HG03342 (cell line): Measurements from ENCODE around the gene EGLN1.

Experiments used
- ATAC-seq: cut with Tn5 transposase; IDR thresholded peaks from one replicate; pipeline ENCODE4 v1.9.1; 2021; ENCODE audit warnings: mild to moderate bottlenecking, moderate library complexity; ENCODE audit not compliant: unreplicated experiment

The EGLN1 gene

DNA sequence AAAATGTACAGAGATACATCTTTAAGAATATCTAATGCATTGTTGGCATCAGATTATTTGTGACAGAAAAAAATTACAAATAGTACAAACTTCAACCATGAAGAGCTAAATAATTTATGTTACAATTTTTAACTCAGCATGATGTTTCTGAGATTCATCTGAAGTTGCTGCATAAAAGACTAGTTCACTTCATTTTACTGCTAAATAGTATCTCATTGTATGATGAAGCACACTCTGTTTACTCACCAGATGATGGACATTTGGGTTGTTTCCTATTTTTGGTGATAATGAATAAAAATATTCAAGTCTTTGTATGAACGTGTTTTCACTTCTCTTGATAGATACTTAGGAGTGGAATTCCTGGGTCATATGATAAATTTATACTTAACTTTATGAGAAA lies 20.6 kb downstream of the EGLN1 start:
- no peak for ATAC-seq

DNA sequence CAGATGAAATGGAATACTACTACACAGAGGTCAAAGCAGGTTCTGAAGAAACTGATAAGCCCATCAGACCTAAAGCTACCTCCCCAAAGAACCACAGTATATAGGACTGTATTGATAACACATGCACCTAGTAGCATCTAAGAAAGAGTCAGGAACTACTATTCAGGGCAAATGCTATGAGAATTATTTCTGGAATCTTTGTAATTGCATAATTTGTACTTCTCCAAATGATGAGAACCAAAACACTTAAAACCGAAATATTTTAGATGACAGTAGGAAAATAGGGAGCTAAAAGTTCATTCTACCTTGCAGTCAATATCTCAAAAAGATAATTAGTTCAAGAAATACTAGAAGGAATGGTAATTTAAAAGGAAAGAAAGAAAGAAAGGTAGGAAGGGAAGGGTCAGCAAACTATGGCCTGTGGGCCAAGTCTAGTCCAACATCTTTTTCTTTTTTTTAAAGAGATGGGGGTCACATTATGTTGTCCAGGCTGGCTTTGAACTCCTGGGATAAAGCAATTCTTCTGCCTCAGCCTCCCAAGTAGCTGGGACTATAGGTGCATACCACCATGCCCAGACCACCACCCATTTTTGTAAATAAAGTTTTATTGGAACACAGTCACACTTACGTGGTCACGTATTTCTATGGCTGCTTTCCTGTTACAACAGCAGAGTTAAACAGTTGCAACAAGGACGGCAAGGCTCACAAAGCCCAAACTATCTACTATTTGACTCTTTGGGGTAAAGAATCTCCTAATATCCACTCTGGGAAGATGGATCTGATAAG lies 24.0 kb downstream of the EGLN1 start:
- no peak for ATAC-seq

DNA sequence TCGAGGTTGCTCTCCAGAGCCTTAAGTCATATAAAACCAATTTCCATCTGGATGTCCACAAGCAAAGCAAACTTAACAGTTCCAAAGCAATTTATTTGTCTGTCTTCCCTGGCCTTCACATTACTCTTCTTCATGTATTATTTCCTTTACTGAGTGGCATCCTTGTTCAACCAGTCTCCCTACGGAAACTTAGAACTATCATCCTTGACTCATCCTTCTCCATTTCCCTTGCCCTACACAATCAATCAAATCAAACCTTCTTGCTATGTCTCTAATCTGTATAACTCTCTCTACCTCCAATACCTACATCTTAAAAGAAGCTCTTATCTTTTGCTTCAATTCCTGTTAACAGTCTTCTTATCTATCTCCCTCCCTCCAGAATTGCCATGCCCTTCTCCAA lies 25.4 kb downstream of the EGLN1 start:
- ATAC-seq: no peak

DNA sequence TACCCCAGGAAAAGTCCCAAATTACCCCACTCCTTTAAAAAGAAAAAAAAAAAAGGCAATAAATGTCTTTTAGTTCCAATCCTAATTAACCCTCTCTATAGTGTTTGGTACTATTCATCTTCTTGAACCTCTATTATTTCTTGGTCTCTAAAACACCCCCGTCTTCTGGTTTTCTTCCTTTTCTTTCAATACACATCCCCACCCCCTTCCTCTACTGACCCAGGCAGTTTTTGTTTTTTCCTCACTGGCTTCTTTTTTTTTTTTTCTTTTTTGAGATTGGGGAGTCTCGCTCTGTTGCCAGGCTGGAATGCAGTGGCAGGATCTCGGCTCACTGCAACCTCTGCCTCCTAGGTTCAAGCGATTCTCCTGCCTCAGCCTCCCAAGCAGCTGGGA lies 26.1 kb downstream of the EGLN1 start:
- ATAC-seq: no peak

DNA sequence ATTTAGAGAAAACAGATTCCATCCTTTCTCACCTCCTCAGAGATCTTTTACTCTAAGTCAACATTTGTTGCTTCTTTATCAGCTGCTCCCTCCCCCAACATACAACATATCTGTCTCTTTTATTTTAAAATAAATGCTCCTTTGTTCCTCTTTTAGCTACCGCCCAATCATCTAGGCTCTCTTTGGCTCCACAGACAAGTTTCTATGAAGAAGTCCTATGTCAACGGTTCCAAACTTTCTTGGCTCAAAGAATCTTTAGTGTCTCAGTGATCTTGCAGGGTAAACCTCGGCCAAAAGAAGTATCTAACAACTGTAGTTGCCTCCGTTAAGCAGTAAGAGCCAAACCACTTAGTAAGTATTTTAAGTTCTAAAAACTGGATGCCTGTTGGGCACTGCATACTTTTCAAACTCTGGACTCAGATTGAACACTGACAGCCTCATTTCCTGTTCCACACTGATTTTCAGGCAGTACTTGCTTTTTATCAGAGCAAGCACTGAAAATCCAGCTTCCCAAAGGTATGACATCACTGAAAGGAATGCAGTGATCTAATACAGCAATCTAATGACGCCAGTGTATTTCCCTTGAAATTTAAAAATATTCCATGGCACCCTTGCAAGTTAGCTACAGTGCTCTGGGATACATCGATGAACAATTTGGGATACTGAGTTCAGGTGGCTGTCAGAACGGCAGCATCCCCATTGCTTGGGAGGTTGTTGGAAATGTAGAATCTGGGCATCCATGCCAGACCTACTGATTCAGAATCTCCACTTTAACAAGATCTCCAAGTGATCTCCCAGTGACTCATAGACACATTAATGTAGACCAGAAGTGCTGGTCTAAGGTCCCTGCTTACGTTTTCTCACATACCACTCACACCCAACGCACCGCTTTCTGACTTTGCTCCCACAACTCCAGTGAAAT lies 26.8 kb downstream of the EGLN1 start:
- ATAC-seq: no peak

DNA sequence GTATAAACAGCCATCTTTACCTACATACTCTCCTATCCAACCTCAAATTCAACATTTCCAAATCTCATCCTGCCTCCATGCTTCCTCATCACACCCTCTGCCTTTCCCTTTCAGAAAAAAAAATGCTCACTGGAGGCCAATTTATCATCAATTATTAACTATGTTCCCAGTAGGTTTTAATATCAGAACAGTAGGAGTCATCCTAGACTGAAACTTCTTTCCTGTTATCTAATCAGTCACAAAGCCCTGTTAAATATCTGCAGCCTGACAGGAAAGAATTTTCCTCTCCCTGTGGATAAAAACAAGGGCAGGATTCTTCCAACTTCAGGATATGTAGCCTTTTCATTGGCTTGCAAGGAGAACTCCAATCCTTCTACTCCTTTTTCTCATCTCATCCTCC lies 28.4 kb downstream of the EGLN1 start:
- ATAC-seq: no peak

DNA sequence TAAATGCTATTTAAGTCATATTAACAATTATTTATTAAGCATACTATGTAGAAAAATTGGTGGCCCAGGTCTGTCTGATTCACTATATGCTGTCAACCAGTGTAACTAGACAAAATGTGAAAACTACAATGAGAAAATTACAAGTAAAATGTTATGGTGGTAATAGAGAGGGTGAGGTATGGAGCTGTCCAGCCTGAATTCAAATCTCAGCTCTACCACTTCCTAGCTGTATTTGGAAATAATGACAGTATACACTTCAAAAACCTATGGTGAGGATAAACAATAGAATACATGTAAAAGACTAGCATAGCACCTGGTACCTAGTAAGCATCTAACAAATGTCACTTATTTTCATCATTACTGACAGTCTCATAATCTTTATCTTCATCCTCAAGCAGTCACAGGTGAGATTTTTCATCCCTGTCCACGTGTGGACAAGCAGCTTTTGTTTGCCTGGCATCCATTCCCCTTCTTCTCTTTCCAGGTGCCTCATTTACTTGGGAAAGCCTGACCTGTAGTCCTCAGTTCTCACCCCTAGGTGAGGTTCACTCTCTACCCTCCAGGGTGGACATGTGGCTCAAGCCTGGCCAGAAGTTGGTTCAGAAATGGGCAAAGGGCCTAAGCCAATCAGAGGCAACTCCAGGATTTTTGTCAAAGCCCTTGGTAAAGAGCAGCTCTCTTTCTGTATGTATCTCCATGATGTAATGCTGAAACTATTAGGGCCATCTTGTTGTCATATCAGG lies 29.5 kb downstream of the EGLN1 start:
- ATAC-seq: no peak

DNA sequence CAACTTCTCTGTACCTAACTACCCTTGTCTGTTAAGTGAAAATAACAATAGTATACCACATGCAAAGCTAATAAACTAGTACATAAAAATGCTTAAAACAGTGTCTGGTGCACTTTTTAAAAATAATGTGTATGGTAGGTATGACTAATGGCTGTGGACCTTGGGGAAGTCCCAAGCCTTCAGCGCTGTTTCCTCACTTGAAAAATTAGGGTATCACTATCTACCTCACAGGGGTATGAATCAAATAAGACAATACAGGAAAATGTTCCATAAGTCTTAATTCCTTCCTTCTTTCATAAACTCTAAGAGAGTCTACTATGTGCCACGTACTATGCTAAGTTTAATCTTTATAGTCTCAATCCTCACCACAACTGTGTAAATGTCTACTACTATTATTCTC lies 32.0 kb downstream of the EGLN1 start:
- no peak for ATAC-seq

DNA sequence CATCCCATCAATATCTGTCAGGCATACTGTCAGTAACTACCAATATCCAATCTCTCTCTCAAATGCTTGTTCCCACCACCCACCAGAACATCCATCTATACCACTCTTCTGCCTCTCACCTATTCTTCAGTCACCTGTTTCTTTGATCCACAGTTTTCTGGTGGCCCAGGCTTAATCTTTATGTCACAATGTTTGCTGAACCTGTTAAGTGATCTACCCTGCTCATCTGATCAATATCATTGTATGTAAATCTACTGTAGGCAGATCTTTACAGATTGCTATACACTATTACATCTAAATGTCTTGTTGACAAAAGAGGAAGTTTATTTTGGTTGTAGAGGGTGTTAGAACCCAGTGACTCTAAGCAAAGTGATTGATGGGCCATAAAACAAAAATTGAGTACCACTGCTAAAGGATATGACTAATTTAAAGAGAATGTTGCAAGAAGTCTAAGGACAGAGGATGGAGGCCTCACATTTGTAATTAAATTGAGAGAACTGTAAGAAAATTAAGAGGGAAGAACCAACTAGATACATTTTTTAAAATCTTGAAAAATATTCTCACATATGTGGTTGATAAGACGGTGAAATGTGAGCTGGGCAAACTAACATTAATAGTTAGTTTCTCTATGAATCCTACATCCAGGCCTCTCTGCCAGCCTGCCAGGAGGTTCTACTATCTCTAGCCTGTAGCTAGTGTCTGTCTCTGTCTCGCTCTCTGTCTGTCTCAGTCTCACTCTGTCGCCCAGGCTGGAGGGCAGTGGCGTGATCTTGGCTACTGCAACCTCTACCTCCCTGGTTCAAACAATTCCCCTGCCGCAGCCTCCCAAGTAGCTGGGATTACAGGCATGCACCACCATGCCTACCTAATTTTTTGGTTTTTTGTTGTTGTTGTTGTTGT lies 34.1 kb downstream of the EGLN1 start:
- ATAC-seq: no peak

DNA sequence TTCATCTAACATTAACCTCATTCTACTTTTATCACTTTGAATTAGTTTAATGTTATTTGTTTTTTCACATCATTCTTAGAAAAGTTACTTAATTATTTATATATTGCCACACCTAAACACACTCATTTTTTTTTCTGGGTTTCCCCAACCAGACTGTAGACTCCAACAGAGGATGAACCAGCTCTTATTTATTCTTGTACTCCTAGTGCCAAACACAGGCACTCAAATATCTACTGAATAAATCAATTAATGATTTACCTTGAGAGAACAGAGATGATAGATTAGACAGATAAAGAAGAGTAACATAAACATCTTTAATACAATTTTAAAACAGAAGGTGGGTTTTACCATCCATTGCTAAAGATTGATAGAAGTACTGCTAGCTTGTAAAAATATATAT lies 35.6 kb downstream of the EGLN1 start:
- no peak for ATAC-seq

DNA sequence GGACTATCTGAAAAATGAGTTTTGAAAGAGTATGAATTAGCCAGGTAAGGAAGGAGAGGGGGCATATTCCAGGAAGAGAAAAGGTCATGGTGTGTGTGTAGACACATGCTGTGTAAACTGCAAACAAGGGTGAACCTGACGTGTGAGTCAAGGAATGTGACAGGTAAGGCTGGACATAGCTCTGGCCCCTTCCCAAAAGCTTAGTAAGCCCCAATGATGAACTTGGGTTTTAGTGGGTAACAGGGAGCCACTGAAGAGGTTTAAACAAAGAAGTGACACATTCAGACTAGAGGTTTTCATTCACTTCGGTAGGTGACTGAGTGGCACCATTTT lies 36.7 kb downstream of the EGLN1 start:
- no peak for ATAC-seq

DNA sequence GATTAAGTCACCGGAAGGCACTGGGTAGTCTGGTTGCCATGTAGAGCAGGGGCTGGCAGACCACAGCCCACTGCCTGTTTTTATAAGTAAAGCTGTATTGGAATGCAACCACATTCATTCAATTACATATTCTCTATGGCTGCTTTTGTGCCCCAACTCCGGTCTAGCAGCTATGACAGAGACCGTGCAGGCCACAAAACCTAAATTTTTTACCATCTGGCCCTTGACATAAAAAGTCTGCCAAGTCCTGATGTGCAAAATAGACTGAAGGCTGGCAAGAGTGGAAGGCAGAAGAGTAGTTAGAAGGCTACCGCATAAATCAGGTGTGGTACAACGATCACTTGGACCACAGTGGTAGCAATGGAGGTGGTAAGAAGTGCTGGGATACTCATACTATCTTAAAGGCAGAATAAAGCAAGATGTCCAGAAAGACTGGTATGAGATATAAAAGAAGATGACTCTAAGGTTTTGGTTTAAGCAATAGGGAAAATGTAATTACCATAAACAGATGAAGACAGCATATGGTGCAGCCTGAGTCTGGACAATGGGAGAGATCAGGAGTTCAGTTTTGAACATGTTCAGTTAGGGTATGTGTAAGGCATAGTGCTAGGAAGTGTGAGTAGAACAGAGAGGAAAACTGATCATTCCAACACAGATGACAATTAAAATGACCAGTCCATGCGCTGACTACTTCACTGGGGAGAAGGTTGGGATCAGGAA lies 37.2 kb downstream of the EGLN1 start:
- ATAC-seq: no peak

DNA sequence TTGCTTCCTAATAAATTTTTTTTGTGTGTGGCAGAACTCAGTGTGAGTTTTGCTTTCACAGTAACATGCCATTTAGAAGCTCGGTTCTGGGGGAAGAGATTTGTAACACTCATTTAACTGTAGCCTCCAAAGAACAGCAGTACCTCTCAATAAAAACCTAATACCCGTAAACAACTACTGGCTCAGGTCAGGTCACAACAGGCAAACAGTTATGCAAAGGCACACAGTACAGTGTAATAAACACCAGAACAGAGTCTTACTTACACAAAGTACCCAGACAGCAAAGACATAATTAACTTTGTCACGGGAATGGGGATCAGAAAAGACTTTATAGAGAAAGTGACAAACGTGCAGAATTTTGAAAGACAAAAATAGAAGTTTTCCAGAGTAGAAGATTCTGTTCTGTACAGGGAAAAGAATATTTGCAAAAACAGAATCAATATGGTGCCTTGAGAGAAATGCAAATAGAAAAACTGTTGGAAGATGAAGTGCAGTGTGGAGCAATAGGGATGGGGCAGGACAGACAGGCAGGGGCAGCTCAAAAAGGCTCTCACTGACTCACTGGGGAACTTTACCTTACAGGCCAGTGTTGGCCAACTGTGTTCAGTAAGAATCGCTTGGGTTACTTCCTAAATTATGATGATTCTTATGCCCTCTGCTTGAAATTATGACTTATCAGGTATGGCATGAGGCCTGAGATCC lies 38.8 kb downstream of the EGLN1 start:
- no peak for ATAC-seq

DNA sequence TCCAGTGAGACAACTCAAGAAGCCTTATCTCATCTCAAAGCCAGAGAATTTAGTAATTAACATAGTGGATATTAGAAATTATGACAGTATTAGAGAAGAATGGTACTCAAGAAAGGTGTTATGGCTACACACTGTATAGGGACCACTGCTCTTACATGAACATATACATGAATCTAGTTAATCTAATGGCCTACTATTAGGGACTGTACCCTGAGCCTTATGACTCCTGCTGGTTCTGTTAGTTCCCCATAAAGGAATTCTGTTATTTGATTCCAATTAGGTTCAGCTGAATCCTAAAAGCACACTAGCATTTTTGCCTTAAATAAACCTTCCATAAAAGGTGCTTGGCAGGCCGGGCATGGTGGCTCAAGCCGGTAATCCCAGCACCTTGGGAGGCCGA lies 39.7 kb downstream of the EGLN1 start:
- no peak for ATAC-seq

DNA sequence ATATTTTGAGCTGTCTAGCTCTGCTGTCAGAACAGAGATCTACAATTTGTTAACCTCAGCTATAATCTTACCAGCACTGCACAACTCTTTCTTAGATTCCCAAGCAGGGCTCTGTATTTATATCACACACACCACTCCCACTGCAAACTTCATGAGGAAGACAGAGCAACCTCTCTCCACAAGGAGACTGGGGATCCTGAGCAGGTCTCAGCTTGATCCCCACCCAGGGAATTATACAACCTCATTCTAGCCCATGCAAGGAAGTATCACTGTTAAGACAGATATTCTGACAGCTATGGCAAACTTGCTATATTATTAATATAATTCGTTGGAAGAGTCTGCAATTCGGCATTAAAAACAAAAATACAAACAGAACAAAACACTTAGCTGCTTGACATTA lies 40.4 kb downstream of the EGLN1 start:
- no peak for ATAC-seq

DNA sequence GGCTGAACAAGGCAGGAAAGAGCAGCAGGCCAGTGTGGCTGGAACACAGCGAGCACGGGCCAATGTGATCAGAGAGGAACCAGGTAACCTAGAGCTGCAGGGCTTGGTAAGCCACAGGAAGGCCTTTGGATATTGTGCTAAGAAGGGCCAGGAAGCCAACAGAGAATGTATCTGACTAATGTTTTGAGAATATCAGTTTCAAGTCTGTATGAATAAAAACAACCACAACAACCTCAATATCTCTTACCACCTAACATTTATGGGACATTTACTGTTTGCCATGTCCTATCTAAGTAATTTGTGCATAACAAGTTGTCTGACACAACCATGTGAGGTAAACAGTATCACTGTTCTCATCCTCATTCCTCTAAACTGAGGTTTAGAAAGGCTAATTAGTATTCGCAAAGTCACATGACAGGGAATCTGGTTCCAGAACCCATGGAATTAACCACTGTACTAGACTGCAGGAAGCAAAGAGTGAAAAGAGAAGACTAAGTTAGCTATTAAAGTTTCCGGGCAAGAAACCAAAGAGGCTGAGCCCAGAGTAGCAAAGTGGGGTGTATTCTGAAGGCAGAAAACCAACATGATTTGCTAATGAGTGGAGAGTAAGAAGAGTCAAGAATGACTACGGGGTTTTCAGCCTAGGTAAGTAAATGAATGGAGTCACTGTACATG lies 45.1 kb downstream of the EGLN1 start:
- ATAC-seq: peak; percentile 66

DNA sequence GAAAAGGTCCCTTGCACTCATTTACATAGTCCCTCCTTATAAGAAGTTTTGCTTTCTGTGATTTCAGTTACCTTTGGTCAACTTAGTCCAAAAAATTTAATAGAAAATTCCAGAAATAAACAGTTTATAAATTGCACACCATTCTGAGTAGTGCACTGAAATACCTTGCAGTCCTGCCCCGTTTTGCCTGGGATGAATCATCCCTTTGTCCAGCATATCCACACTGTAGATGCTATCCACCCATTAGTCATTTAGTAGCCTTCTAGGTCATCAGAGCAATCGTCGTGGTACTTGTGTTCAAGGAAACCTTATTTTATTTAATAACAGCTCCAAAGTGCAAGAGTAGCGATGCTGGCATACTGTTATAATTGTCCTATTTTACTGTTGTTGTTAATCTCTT lies 46.0 kb downstream of the EGLN1 start:
- no peak for ATAC-seq

DNA sequence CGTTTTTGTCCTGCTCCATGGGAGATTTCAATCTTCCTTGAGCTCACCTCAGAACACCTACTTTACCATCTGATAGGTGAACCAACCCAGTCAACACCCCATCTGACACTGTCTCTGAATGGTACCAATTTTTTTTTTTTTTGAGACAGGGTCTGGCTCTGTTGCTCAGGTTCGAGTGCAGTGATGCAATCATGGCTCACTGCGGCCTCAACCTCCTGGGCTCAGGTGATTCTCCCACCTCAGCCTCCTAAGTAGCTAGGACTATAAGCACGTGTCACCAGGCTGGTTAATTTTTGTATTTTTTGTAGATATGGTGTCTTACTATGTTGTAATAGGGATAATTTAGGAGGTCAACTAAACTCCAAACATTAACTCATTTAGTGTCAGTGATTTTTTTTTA lies 47.7 kb downstream of the EGLN1 start:
- no peak for ATAC-seq

DNA sequence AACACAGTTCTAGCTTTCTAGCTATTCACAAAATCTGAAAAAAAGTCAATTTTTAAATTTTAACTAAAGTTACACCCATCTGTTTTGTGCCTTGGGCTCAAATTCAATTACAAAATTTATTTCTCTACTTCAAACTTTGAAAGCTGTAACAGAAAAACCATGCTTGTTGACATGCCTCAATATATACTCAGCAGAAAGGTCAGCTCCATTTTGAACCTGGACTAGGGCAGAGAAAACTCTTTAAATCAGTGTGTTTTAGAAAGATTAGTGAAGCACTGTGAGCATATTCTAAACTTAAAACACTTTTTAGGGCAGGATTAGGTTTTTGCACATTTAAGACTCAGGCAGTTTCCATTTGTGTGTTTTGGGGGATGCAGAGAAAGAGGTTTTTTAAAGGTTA lies 49.6 kb downstream of the EGLN1 start:
- ATAC-seq: no peak
